ENCODE data around the gene C1QL2.

DNA sequence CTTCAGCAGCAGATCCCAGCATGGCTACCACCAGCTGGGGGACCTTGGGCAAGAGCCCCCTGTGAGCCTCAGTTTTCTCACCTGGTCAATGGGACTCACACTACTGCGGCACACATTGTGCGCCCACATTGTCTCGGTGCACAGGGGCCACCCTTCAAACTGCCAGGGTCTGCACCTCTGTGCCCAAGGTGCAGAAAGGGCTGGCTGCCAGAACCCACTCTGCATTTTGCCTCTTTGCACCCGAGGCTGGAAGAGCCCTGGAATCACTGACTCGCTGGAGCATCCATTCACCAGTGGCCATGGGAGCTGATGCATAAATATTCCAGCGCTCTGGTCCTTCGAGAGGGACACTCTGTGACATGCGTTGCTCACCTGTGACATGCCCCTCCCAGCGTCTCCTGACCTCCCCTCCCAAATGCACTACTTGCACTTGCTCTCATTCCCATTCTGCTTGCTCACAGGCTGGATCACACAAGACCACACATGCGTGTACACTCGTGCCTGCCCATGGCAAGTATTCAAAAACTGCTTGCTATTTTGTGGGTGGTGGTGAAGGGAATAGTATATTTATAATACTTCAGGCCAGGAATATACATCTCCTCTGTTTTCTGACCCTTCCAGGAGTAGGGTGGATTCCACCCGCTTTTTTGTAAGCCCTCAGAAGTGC lies 18.8 kb upstream of the C1QL2 start:
- TF ChIP-seq, protein P1, sequence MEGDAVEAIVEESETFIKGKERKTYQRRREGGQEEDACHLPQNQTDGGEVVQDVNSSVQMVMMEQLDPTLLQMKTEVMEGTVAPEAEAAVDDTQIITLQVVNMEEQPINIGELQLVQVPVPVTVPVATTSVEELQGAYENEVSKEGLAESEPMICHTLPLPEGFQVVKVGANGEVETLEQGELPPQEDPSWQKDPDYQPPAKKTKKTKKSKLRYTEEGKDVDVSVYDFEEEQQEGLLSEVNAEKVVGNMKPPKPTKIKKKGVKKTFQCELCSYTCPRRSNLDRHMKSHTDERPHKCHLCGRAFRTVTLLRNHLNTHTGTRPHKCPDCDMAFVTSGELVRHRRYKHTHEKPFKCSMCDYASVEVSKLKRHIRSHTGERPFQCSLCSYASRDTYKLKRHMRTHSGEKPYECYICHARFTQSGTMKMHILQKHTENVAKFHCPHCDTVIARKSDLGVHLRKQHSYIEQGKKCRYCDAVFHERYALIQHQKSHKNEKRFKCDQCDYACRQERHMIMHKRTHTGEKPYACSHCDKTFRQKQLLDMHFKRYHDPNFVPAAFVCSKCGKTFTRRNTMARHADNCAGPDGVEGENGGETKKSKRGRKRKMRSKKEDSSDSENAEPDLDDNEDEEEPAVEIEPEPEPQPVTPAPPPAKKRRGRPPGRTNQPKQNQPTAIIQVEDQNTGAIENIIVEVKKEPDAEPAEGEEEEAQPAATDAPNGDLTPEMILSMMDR (IDR thresholded peaks at IDR 0.05) = no peak
- TF ChIP-seq POLR2A (IDR thresholded peaks at IDR 0.05) = no peak
